RWPE2 (cell line): ENCODE results near the gene ADORA2B.

Experiments
- ATAC-seq: fragments of 200-7000 bp; cut with Tn5 transposase; 3 replicates; pipeline ENCODE4 v1.9.1; 2021; ENCODE audit warnings: low read depth
- DNase-seq: peaks from one replicate; pipeline ENCODE4 v3.0.0-alpha.2; 2020; ENCODE audit warnings: low spot score
- H3K27ac ChIP-seq: fragments of 450-650 bp; 2 replicates; pipeline ENCODE4 v1.5.1; 2017; ENCODE audit warnings: mild to moderate bottlenecking; ENCODE audit not compliant: poor library complexity, severe bottlenecking
- H3K27me3 ChIP-seq: fragments of 250-450 bp; sonication (Bioruptor Pico); 2 replicates; pipeline ENCODE4 v1.5.1; 2021; ENCODE audit warnings: mild to moderate bottlenecking, moderate library complexity; ENCODE audit not compliant: insufficient read depth, poor library complexity, severe bottlenecking
- H3K36me3 ChIP-seq: fragments of 250-450 bp; sonication (Bioruptor Pico); 2 replicates; pipeline ENCODE4 v1.5.1; 2020; ENCODE audit warnings: low read depth, mild to moderate bottlenecking, moderate library complexity
- H3K4me1 ChIP-seq: fragments of 250-450 bp; sonication (Bioruptor Pico); 2 replicates; pipeline ENCODE4 v1.5.1; 2021; ENCODE audit warnings: mild to moderate bottlenecking, moderate library complexity; ENCODE audit not compliant: insufficient read depth, poor library complexity, severe bottlenecking
- H3K4me3 ChIP-seq: fragments of 250-450 bp; sonication (Bioruptor Pico); 2 replicates; pipeline ENCODE4 v1.5.1; 2021; ENCODE audit warnings: mild to moderate bottlenecking, moderate library complexity; ENCODE audit not compliant: severe bottlenecking
- H3K9me3 ChIP-seq: fragments of 250-450 bp; sonication (Bioruptor Pico); 2 replicates; pipeline ENCODE4 v1.5.1; 2021; ENCODE audit warnings: mild to moderate bottlenecking, moderate library complexity; ENCODE audit not compliant: severe bottlenecking
- TF ChIP-seq, protein P1 (sequence below): fragments of 450-650 bp; IDR thresholded peaks from one replicate; pipeline ENCODE4 v1.5.1; 2017; ENCODE audit warnings: mild to moderate bottlenecking, moderate library complexity; ENCODE audit not compliant: poor library complexity, severe bottlenecking

ADORA2B gene

DNA sequence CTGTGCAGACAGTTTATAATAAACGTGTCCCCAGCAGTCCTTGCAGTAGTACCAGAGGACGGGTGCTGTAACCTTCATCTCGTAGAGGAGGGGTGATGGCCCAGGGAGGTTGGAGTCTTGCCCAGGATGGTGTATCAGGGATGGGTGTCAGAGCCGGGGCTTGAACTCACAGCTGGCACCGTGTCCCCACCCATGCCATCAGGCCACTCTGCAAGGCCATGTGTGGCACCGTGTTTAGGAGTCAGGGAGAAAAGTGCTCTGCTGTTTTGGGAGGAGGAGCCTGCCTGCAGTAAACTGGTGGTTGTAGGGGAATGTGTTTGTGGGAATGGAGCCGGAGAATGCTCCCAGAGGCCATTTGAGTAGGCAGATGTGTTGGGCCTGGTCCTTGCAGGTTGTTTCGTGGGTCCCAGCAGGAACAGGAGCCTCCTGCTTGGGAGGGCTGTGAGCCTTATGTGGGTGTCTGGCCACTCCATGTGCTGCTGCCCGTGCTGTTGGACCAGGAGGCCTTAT lies 1.7 kb downstream of the ADORA2B start:
- Histone ChIP-seq H3K27ac (peak overlapping the region; percentile 92), H3K9me3 (no peaks in the 10 kb centered on the region), H3K4me3 (peak overlapping the region; percentile 48), H3K36me3 (peaks cover 4% of the 10 kb centered on the region; the same call in 1 of the 2 replicates), H3K4me1 (peaks cover 18% of the 10 kb centered on the region), H3K27me3 (no peaks in the 10 kb centered on the region)
- DNase-seq (no peak), ATAC-seq (peak; percentile 2; the same call in 2 of the 3 replicates)
- TF ChIP-seq, protein P1, sequence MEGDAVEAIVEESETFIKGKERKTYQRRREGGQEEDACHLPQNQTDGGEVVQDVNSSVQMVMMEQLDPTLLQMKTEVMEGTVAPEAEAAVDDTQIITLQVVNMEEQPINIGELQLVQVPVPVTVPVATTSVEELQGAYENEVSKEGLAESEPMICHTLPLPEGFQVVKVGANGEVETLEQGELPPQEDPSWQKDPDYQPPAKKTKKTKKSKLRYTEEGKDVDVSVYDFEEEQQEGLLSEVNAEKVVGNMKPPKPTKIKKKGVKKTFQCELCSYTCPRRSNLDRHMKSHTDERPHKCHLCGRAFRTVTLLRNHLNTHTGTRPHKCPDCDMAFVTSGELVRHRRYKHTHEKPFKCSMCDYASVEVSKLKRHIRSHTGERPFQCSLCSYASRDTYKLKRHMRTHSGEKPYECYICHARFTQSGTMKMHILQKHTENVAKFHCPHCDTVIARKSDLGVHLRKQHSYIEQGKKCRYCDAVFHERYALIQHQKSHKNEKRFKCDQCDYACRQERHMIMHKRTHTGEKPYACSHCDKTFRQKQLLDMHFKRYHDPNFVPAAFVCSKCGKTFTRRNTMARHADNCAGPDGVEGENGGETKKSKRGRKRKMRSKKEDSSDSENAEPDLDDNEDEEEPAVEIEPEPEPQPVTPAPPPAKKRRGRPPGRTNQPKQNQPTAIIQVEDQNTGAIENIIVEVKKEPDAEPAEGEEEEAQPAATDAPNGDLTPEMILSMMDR: no peak

DNA sequence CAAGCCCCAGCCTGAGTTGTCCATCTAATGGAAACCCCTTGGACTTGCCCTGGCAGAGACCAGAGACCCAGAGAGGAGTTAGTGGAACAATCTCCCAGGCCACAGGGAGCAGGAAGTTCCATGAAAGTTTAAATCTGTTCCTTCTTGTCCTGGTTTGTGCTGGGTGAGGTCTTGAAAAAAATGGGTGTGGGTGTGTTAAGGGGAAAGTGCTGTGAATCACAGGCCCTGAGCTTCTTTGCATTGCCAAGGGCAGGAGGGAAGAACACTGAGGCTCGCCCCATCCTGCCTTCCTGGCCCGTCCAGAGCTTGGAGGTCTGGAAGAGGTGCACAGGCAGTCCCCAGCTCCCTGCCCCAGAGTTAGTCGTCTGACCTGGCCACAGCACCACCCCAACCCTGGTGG lies 2.3 kb downstream of the ADORA2B start:
- DNase-seq: peak; percentile 78
- TF ChIP-seq, protein P1: no peak
- H3K4me1 ChIP-seq: peaks cover 12% of the 10 kb centered on the region
- H3K27me3 ChIP-seq: no peaks in the 10 kb centered on the region
- peak overlapping the region; percentile 92 for H3K27ac ChIP-seq
- no peaks in the 10 kb centered on the region for H3K9me3 ChIP-seq
- peaks cover 4% of the 10 kb centered on the region; the same call in 1 of the 2 replicates for H3K36me3 ChIP-seq
- peak overlapping the region; percentile 48 for H3K4me3 ChIP-seq
- ATAC-seq: peak; percentile 74

DNA sequence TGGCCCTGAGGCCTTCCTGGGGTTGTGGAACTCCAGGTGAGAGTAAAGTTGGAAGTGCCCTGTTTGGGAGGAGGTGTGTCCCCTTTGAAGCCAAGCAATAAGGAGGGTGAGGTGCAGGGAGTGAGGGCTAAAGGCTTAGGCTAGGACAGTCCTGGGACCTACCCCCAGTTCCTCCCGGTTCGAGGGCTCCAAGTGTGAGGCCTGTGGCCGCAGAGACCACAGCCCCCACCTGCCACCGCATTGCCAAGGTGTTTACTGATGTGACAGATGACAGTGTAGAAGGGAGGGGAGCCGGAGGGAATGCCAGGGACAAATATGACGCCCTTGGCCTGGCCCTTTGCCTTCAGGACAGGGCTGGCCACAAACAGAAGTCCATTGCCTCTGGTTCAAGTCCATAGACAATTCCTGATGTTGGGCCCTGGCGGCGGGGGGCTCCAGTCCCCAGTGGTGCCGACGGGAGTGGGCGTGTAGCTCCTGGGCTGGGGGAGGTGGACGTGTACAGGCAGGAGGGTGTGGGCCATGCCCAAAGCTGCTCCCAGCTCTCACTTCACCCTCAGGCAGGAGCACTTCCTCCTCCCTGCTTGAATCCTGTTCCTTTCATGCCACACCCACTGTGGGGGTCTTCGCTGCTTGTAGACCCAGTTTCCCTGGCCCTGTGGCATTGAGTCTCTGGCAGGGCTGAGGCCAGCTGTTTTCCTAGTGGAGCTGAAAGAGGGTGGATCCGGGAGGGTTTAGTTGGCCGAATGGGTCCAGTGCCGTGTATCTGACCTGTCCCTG lies 3.2 kb downstream of the ADORA2B start:
- H3K27ac ChIP-seq: peak overlapping the region; percentile 92
- peaks cover 4% of the 10 kb centered on the region; the same call in 1 of the 2 replicates for H3K36me3 ChIP-seq
- H3K27me3 ChIP-seq: no peaks in the 10 kb centered on the region
- TF ChIP-seq, protein P1: no peak
- H3K9me3 ChIP-seq: no peaks in the 10 kb centered on the region
- DNase-seq (no peak), ATAC-seq (no peak)
- peak overlapping the region; percentile 48 for H3K4me3 ChIP-seq
- H3K4me1 ChIP-seq: peaks cover 12% of the 10 kb centered on the region

DNA sequence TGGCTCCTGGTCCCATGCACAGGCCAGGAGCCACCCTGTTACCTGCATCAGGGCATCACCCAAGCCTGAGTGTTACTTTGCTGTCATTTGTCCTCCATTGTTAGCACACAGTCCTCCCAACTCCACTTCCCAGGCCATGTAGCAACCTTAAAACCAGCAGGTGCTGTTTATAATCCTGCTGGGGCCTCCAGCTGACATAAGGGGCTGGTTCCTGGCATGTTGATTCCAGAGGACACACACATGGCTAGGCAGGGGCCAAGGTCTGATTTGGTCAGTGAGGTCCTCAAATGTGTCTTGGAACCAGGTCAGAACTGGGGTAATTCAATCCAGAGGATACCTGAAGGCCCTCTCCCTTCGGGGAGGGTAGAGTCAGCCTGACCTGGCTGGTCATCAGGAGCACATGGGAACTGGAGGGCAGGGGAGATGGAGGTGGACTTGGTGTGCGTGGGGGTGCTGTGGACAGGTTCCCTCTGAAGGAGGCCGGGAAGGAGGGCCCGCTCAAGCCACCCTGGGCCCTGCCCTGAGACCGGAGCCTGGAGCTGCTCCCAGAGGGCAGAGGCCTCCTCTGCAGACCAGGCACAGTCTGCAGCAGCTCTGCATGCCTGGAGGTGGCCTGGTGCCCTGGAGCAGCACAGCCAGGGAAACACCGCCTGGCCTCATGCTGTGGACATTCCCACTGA lies 6.6 kb downstream of the ADORA2B start:
- H3K27ac ChIP-seq: no peak overlapping the region
- DNase-seq: no peak
- peaks cover 4% of the 10 kb centered on the region; the same call in 1 of the 2 replicates for H3K36me3 ChIP-seq
- H3K9me3 ChIP-seq: no peaks in the 10 kb centered on the region
- H3K27me3 ChIP-seq: no peaks in the 10 kb centered on the region
- TF ChIP-seq, protein P1: no peak
- peaks cover 25% of the 10 kb centered on the region for H3K4me1 ChIP-seq
- no peak overlapping the region for H3K4me3 ChIP-seq
- no peak for ATAC-seq
